Ovary (tissue), 9 donors: ENCODE results near the gene ABTB2. TPM values are rescaled to one million over a fixed set of nuclear protein-coding genes. Genes with fewer than 3 reads are reported as not detected.

ENCODE experiments used
- DNase-seq, 5 donors: peaks; one replicate each; pipeline ENCODE4 v3.0.0-alpha.2; 2019 to 2020
- H3K27ac ChIP-seq, 2 donors: fragments of 200-600 bp; one replicate each; pipeline versions ENCODE4 v1.5.1 to v1.8.0; 2019 to 2022
- H3K27me3 ChIP-seq: fragments of 200-600 bp; one replicate; pipeline ENCODE4 v1.8.0; 2022
- H3K36me3 ChIP-seq: fragments of 200-600 bp; sonication (generic); one replicate; pipeline ENCODE4 v1.5.1; 2019
- H3K4me1 ChIP-seq: one replicate; pipeline ENCODE4 v1.8.1; 2013; ENCODE audit warnings: mild to moderate bottlenecking, moderate library complexity; ENCODE audit not compliant: insufficient read depth
- H3K4me3 ChIP-seq: fragments of 200-600 bp; sonication (generic); one replicate; pipeline ENCODE4 v1.5.1; 2017
- H3K9me3 ChIP-seq, 2 donors: fragments of 200-600 bp in 1 of 2; sonication (generic) in 1 of 2; one replicate each; pipeline versions ENCODE4 v1.5.1 to v1.8.1; 2013 to 2019; ENCODE audit warnings: mild to moderate bottlenecking in 1 of 2, moderate library complexity in 1 of 2
- EP300 ChIP-seq: sonication (generic); formaldehyde crosslinking; IDR thresholded peaks from one replicate; pipeline ENCODE4 v1.6.1; 2017; ENCODE audit warnings: antibody characterized with exemption
- POLR2A ChIP-seq: fragments of 450-650 bp; IDR thresholded peaks from one replicate; pipeline ENCODE4 v1.6.1; 2017; ENCODE audit warnings: antibody characterized with exemption, mild to moderate bottlenecking, moderate library complexity
- WGBS, 3 donors: extraction: QIAGEN DNeasy Blood & Tissue Kit in 1 of 3; methylation state at CpG; one replicate each; pipeline versions ENCODE4 v1.1.5 to v1.1.7; 2013 to 2017; 5-methylcytosine and 5-hydroxymethylcytosine counted together
- intact Hi-C, 4 donors: fragments of 100-400 bp; cut with DNase I; formaldehyde crosslinking; loops; one replicate each; pipeline versions ENCODE4 v1.11.0 to v1.15.1; 2022 to 2023
- polyA plus RNA-seq, 2 donors: library from polyadenylated mRNA; stranded (reverse); fragments of 200-250 nt in 1 of 2; fragments of 350-450 nt in 1 of 2; fragmentation: Illumina TruSeq in 1 of 2; extraction: RNeasy Lipid Tissue Mini Kit (QIAGEN cat#74804) in 1 of 2; gene quantifications; one replicate each; pipeline ENCODE4 v1.2.3, GENCODE V29; 2013 to 2014
- total RNA-seq, 7 donors: library from RNA; depleted of rRNA in 2 of 7; stranded (reverse); fragments of >200 nt in 2 of 7; fragmentation: NEBNext Ultra II Directional in 3 of 7; extraction: Animal tissue kit (Norgen Biotek cat#: 25700) in 3 of 7; gene quantifications; one replicate each; pipeline versions ENCODE4 v1.1.0 to v1.2.4, GENCODE V29; 2016 to 2023
- TF ChIP-seq, protein P1 (sequence below), 3 donors: fragments of 450-650 bp in 2 of 3; fragments of 200-600 bp in 1 of 3; IDR thresholded peaks; one replicate each; pipeline versions ENCODE4 v1.5.1 to v1.8.0; 2016 to 2022; ENCODE audit warnings: antibody characterized with exemption in 3 of 3, mild to moderate bottlenecking in 1 of 3
- donor health status: DM: no; HTN: no; CAD: no; lungs with moderate emphysema.
- donor health status: DM: no; HTN: no; CAD: no.
- donor health status: Bipolar disorder and iron deficiency.
- donor health status: DM: yes; HTN: yes; CAD: no.
- donor health status: DM: no; HTN: no; CAD: no.
- donor health status: DM: yes; HTN: yes; CAD: no.

The ABTB2 gene
- total and polyA plus RNA-seq, 9 donors = 1.2 to 7.2 (median 2.6) TPM

DNA sequence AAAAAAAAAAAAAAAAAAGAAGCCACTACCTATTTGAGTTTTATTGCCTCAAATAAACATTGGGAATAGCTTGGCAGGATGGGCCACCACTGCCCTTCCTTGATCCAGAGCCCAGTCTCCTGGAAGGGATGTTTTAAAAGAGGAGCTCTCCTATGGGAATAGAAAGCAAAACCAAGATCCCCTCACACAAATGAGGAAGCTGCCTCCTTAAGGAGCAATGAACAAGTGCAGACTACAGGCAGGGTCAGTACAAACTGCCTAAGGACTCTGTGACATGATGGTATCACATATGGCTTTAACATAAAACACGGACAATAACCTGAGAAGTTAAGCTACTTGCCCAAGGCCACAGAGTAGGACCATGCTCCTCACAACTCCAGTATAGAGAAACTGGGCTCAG, 131.6 kb downstream of the ABTB2 start:
- 73 to 87% (median 83%) methylated on average over 1 of the region's 1 CpG for WGBS, 3 donors

DNA sequence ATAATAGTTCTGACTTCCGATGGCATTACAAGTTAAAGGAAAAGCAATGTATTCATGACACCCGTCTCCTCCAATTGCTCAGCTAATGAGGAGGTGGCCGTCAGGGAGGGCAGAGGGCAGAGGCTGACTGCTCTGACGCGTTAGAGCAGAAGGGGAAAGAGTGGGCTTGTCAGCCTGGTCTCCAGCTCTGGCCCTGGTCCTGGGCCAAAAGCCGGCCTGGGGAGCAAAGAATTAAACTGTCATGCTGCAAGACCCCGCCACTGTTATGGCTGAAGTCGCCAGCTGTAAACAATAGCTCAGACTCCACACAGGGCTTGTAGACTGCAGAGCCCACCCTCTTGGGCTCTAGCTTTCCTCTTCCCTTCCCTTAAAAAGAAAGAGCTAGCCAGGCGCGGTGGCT, 132.7 kb downstream of the ABTB2 start:
- TF ChIP-seq EP300 (no peak), POLR2A (no peak)
- no peak overlapping the region for H3K27ac ChIP-seq
- H3K36me3 ChIP-seq = no peaks in the 10 kb centered on the region
- intact Hi-C loops = no loop called here
- no peak for DNase-seq
- no peak overlapping the region for H3K4me3 ChIP-seq
- no peaks in the 10 kb centered on the region for H3K4me1 ChIP-seq
- no peaks in the 10 kb centered on the region for H3K27me3 ChIP-seq
- H3K9me3 ChIP-seq = no peaks in the 10 kb centered on the region
- 88 to 92% (median 90%) methylated on average over 10 of the region's 10 CpGs for WGBS, 3 donors

More for the DNA sequence above, 131.6 kb downstream of the ABTB2 start:
- no peaks in the 10 kb centered on the region for H3K4me1 ChIP-seq
- no peak for TF ChIP-seq POLR2A
- TF ChIP-seq EP300 = no peak
- TF ChIP-seq, protein P1, sequence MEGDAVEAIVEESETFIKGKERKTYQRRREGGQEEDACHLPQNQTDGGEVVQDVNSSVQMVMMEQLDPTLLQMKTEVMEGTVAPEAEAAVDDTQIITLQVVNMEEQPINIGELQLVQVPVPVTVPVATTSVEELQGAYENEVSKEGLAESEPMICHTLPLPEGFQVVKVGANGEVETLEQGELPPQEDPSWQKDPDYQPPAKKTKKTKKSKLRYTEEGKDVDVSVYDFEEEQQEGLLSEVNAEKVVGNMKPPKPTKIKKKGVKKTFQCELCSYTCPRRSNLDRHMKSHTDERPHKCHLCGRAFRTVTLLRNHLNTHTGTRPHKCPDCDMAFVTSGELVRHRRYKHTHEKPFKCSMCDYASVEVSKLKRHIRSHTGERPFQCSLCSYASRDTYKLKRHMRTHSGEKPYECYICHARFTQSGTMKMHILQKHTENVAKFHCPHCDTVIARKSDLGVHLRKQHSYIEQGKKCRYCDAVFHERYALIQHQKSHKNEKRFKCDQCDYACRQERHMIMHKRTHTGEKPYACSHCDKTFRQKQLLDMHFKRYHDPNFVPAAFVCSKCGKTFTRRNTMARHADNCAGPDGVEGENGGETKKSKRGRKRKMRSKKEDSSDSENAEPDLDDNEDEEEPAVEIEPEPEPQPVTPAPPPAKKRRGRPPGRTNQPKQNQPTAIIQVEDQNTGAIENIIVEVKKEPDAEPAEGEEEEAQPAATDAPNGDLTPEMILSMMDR (IDR thresholded peaks at IDR 0.05) = no peak
- H3K36me3 ChIP-seq = no peaks in the 10 kb centered on the region
- no peak for DNase-seq
- H3K27ac ChIP-seq = no peak overlapping the region
- no peaks in the 10 kb centered on the region for H3K27me3 ChIP-seq
- no peaks in the 10 kb centered on the region for H3K9me3 ChIP-seq
- no peak overlapping the region for H3K4me3 ChIP-seq
- intact Hi-C loops = no loop called here

DNA sequence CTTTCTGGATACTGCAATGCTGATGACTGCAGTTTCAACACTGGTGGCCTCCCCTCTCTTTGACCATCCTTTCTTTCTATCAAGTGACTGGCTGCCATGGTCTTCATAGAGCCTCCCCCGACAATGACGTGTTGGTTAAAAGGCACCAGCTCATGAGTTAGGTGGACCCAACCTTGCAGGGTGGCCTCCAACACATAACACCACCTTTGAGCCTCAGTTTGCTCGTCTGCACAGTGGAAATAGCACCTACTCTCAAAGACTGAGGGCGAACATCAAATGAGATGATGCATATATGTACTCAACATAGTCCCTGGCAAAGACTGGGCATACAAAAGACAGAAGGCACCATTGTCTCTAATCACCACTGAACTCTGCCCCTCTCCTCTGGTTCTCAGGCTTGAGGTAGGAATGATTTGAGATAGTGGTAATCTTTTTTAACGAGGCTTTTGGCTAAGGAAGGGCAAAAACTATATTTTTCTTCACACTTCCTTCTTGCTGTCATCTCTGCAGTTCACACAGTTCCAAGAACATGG, 133.3 kb downstream of the ABTB2 start:
- Histone ChIP-seq H3K27me3 (no peaks in the 10 kb centered on the region), H3K9me3 (no peaks in the 10 kb centered on the region), H3K36me3 (no peaks in the 10 kb centered on the region), H3K27ac (no peak overlapping the region), H3K4me3 (no peak overlapping the region), H3K4me1 (no peaks in the 10 kb centered on the region)
- no peak for DNase-seq
- TF ChIP-seq POLR2A = no peak
- TF ChIP-seq, protein P1 (IDR thresholded peaks at IDR 0.05) = no peak
- no peak for TF ChIP-seq EP300
- intact Hi-C loops = no loop called here
- WGBS, 3 donors = 88 to 95% (median 93%) methylated on average over 5 of the region's 5 CpGs

DNA sequence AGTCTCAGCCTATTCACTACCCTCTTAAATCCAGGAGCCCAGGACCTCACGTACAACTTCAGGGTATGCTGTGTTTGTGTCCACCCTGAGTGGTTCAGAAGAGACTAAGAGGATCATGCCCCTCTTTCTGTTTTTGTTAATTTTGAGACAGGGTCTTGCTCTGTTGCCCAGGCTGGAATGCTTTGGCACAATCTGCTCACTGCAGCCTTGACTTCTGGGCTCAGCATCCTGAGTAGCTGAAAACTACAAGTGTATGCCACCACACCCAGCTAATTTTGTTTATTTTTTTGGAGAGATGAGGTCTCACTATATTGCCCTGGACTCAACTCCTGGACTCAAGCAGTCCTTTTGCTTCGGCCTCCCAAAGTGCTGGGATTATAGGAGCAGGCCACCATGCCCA, 133.9 kb downstream of the ABTB2 start:
- intact Hi-C loops = no loop called here
- Histone ChIP-seq H3K9me3 (no peaks in the 10 kb centered on the region), H3K36me3 (no peaks in the 10 kb centered on the region), H3K27ac (no peak overlapping the region), H3K4me1 (no peaks in the 10 kb centered on the region), H3K27me3 (no peaks in the 10 kb centered on the region), H3K4me3 (no peak overlapping the region)
- TF ChIP-seq, protein P1 (IDR thresholded peaks at IDR 0.05) = no peak
- TF ChIP-seq POLR2A = no peak
- no peak for TF ChIP-seq EP300
- 89 to 97% (median 94%) methylated on average over 2 of the region's 2 CpGs for WGBS, 3 donors
- no peak for DNase-seq

DNA sequence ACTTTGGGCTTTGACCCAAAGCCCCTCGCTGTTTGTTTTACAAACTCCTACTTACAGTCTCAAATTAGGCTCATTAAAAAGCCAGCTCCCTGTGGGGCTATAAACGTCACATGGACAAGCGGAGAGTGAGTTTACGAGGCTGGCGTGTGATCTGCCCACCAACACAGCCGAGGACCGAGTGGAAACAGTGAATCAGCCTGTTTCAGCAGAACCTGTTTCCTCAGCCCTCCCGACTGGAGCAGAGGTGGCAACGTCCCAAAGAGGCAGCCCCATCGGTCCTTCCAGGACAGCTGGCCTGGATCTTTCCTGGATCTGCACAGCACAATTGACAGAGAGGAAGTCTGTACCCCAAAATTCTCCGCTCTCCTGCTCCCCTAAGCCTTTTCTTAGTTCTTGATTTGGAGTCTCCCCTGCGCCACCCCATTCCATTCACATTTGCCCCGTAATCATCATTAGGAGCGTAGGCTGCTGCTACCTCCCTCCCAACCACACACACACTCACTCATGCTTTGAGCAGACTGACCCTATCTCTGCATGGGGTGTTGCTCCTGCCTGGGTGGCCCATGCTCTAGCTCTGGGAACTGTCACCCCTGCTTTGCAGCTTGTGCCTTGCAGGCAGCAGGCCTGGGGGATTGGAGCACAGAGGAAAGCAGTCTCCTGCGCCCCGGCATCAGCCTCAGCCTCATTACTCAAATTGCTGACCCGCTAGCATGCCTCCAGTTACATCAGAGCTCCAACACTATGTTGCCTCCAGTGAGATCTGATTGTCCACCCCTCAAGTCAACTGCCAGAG, 134.6 kb downstream of the ABTB2 start:
- WGBS, 3 donors = 27 to 40% (median 30%) methylated on average over 17 of the region's 17 CpGs
- no peak overlapping the region for H3K4me3 ChIP-seq
- DNase-seq = peak; percentile 35 to 72 (median 48)
- H3K9me3 ChIP-seq = no peaks in the 10 kb centered on the region
- TF ChIP-seq EP300 = no peak
- H3K27me3 ChIP-seq = no peaks in the 10 kb centered on the region
- H3K4me1 ChIP-seq = no peaks in the 10 kb centered on the region
- H3K27ac ChIP-seq = no peak overlapping the region
- intact Hi-C loops = no loop called here
- no peaks in the 10 kb centered on the region for H3K36me3 ChIP-seq
